IPS-15b (cell line): Measurements from ENCODE around the gene PDHX.

Experiments
- H3K27me3 ChIP-seq: one replicate; pipeline ENCODE4 v1.6.1; 2013; ENCODE audit warnings: low read length; ENCODE audit not compliant: control insufficient read depth, insufficient read depth
- H3K36me3 ChIP-seq: one replicate; pipeline ENCODE4 v1.6.1; 2013; ENCODE audit warnings: low read length; ENCODE audit not compliant: control insufficient read depth, insufficient read depth
- H3K4me1 ChIP-seq: one replicate; pipeline ENCODE4 v1.6.1; 2013; ENCODE audit warnings: mild to moderate bottlenecking, low read length; ENCODE audit not compliant: control insufficient read depth, insufficient read depth
- H3K4me3 ChIP-seq: one replicate; pipeline ENCODE4 v1.5.1; 2013; ENCODE audit warnings: low read depth, low read length
- H3K9ac ChIP-seq: one replicate; pipeline ENCODE4 v1.6.1; 2013; ENCODE audit warnings: low read depth, mild to moderate bottlenecking, low read length
- H3K9me3 ChIP-seq: one replicate; pipeline ENCODE4 v1.6.1; 2013; ENCODE audit warnings: mild to moderate bottlenecking, low read length; ENCODE audit not compliant: control insufficient read depth, insufficient read depth

PDHX gene

DNA sequence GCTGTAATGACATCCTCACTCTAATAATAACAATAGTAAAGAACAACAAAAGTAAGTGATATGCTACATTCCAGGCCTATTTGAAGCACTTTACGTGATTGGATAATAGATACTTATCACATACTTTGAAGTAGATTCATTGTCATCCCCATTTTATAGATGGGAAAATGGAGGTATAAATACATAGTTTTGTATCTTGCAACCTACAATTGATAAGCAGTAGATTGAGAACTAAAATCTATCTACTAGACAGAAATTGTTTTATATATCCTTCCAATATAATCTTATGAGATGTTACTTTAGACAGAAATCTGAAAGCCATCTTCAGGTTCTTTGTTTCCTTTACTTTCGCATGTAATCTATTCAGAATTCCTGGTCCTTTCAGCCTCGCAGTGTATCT is 118.0 kb downstream of the PDHX start:
- Histone ChIP-seq H3K9ac (no peak overlapping the region), H3K36me3 (no peaks in the 10 kb centered on the region), H3K4me1 (peaks cover 4% of the 10 kb centered on the region), H3K9me3 (no peaks in the 10 kb centered on the region), H3K27me3 (no peaks in the 10 kb centered on the region), H3K4me3 (no peak overlapping the region)

DNA sequence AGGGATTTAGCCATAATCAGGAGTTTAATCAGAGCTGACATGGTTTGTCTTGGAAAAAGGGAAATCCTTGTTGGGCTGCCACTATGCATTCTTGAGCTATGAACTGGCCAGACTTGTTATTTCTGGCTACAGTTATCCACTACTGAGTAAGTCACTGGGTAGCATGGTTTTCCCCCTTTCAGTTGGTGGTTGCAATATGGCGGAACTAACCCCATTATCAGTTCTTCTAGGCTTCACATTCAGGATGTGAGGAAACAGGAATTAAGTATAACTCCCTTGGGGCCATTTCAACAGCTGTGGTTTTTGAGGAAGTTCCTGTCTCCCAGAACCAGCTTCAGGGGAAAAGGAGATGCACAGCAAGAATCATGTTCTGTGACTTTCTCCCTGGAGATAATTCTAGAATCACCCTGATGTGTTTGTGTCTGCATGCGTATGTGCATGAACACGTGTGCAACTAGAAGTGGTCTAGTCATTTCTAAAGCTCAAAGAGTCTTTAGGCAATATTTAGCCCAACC is 119.5 kb downstream of the PDHX start:
- H3K4me1 ChIP-seq = no peaks in the 10 kb centered on the region
- no peaks in the 10 kb centered on the region for H3K9me3 ChIP-seq
- H3K27me3 ChIP-seq = no peaks in the 10 kb centered on the region
- no peaks in the 10 kb centered on the region for H3K36me3 ChIP-seq
- no peak overlapping the region for H3K9ac ChIP-seq
- no peak overlapping the region for H3K4me3 ChIP-seq

DNA sequence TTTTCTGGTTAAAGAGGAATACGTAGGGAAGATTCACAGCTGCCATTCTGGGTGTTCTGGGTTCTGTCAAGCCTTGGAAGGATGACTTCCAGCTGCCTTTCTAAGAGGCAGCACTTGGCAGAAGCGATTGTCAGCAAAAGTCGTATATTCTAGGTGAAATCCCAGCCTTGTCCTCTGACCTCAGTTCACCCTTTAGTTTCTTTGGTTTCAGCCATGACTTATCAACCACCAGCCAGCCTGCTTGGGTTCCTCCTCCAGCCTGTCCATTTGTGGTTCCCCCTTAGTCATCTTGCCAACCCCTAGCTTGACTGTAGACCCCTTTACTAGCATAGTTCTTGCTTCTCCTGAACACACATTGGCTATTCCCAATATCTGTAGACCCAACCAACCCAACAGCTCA is 120.2 kb downstream of the PDHX start:
- H3K4me1 ChIP-seq = no peaks in the 10 kb centered on the region
- no peaks in the 10 kb centered on the region for H3K36me3 ChIP-seq
- no peak overlapping the region for H3K4me3 ChIP-seq
- H3K9me3 ChIP-seq = no peaks in the 10 kb centered on the region
- H3K9ac ChIP-seq = no peak overlapping the region
- H3K27me3 ChIP-seq = no peaks in the 10 kb centered on the region

DNA sequence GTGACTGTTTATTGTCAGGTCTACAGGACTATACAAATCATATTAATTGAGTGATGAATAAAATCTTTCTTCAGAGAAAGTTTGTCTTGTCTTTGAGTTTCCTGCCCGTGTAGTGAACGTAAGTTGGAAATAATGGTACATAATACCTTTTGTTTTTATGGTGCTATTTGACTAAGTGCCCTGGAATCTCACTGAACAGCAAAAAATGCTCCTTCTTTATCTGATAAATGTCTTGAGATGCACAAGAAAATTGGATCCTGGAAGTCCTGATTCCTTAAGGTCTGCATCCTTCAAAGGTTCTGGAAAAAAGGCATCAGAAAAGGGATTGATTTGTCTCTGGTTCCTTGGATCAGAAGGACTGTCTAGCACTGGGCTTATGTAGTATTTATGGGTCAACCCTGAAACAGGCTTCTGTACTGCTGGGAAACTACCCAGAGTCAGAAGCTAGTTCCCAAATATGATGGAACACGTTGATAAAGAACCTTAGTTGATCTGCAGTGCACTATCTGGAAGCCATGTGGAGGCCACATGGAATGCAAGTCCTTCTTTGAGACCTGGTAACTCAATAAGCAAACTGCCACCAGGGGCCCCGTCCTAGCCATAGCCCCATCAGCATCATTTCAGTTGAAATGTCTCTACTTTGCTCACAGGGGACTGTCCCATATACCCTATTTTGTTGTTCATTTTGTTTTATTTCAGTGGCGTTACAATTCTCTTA is 122.0 kb downstream of the PDHX start:
- H3K4me1 ChIP-seq = no peaks in the 10 kb centered on the region

DNA sequence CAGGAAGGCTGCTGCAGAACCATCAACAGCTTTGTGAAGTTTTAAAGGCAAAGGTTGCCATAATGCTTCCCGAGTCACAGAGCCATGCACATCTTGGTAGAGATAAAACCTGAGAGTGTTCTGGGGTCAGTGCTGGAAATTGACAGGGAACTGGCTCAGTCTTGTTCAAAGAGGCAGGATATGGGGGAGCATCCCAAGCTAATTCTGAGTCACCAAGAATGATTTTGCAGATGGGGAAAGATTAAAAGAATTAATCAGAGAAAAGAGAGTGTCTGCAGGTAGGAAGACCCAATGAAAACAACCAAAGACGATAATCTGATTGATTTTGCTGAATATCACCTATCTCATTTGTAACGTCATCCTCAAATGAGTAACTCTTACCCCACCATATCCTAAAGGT is 122.7 kb downstream of the PDHX start:
- Histone ChIP-seq H3K9me3 (no peaks in the 10 kb centered on the region), H3K4me1 (no peaks in the 10 kb centered on the region), H3K36me3 (no peaks in the 10 kb centered on the region), H3K4me3 (no peak overlapping the region), H3K9ac (no peak overlapping the region), H3K27me3 (no peaks in the 10 kb centered on the region)

More for the DNA sequence above, 122.0 kb downstream of the PDHX start:
- Histone ChIP-seq H3K36me3 (no peaks in the 10 kb centered on the region), H3K9me3 (no peaks in the 10 kb centered on the region), H3K4me3 (no peak overlapping the region), H3K27me3 (no peaks in the 10 kb centered on the region), H3K9ac (no peak overlapping the region)

DNA sequence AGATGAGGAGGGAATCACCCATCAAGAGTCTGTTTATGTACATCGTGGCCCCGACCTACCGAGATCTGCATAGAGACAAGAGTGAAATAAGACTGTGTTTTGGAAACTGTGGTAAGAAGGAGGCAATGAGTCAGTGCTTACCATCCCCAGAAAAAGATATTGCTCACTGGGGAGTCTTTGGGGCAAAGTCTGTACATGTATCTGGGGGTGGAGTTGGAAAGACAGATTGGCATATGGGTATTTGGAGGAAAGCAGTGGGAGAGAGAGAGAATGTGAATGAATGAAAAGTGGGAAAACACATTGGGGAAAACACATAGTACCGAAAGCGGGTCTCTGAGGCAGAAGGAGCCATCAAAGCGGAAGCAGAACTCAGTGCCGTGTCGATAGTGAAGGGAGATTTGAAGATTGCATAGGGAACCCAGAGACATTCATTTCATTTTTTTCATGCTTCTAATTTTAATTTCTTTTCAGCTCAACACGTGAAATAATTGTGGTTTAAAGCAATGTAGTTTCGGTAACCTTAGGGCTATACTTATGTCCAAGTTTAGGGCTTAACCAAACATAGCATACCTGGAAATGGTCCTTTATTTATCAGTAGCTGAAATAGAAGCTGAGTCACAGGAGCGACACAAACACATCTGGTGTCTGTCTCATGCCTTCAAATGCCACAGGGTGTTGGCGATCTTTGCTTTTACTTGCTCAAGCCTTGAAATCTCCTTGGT is 124.0 kb downstream of the PDHX start:
- Histone ChIP-seq H3K9ac (no peak overlapping the region), H3K4me3 (no peak overlapping the region), H3K9me3 (no peaks in the 10 kb centered on the region), H3K4me1 (no peaks in the 10 kb centered on the region), H3K27me3 (no peaks in the 10 kb centered on the region), H3K36me3 (no peaks in the 10 kb centered on the region)

DNA sequence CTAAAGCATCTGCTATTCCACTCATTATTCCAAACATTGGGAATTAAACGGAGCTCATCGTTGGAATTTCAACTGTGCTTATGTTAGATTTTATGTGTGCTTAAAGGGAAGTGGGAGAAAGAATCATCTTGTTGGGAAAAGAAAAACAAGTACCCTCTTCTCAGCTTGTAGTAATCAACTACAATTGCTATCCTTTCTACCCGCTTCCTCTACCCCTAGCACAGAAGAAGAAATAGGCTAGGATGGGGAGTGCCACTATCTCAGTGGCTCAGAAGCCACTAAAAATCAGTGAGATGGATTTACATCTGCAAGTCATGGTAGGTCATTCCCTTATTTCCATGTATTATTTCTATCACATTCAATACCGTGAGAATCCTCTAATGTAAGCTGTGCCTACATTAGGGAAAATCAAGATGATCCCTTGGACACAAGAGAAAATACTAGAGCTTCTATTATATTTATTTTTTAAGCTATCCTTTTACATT is 124.7 kb downstream of the PDHX start:
- no peaks in the 10 kb centered on the region for H3K4me1 ChIP-seq
- no peak overlapping the region for H3K9ac ChIP-seq
- H3K27me3 ChIP-seq = no peaks in the 10 kb centered on the region
- no peaks in the 10 kb centered on the region for H3K9me3 ChIP-seq
- no peak overlapping the region for H3K4me3 ChIP-seq
- no peaks in the 10 kb centered on the region for H3K36me3 ChIP-seq

DNA sequence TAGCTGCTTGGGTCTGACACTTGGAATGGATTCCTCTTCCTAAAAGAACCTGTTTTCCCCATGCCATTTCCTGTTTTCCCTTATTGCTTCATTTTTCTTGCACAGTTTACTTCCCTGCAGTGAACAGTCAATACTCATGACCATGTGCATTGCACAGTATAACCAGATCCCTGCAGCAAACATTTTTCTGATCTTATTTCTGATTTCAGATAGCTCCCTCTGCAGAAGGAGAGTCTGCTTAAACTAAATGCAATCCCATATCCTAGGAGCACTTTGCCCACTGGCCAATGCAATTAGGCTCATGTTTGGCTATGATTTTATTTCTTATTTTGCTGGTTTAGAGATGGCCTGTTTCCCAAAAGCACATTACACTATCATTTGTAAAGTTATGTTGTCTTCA is 125.8 kb downstream of the PDHX start:
- H3K4me3 ChIP-seq = no peak overlapping the region
- no peaks in the 10 kb centered on the region for H3K36me3 ChIP-seq
- H3K9ac ChIP-seq = no peak overlapping the region
- no peaks in the 10 kb centered on the region for H3K4me1 ChIP-seq
- no peaks in the 10 kb centered on the region for H3K9me3 ChIP-seq
- H3K27me3 ChIP-seq = no peaks in the 10 kb centered on the region

DNA sequence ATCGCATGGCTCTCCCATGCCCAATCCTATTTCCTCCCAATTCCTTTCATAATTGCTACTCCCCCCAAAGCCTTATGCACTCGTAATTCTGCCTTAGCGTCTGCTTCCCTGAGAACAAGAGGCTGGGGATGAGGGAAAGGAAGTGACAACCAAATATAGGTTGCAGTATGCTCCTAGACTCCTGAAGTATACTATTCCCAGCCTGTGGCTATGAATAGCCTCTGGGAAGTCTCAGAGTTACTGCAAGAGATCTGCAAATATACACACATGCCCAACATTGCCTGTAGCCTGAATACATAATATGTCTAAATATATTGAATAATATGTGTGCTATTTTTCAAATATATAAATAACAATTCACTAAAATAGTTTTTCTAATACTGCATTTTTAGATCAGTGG is 126.5 kb downstream of the PDHX start:
- H3K9ac ChIP-seq = no peak overlapping the region

DNA sequence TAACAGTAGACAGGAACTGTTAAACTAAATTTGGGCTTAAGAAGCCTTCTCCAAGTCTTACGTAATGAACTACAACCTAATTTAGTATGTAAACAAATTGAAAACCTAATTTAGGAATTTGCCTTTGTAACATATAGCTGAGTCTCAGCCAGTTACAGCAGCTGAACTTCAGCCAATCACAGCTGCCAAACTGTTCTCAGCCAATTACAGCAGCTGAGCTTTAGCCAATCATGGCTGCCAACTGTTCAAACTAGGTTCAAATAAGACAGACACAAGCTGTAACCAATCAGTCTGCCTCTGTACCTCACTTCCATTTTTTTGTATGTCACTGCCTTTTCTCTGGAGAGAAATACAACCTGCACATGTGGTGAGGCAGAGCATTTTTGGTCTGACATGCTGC is 127.5 kb downstream of the PDHX start:
- no peak overlapping the region for H3K4me3 ChIP-seq
- no peaks in the 10 kb centered on the region for H3K4me1 ChIP-seq
- H3K9me3 ChIP-seq = no peaks in the 10 kb centered on the region
- no peak overlapping the region for H3K9ac ChIP-seq
- no peaks in the 10 kb centered on the region for H3K36me3 ChIP-seq
- no peaks in the 10 kb centered on the region for H3K27me3 ChIP-seq

More for the DNA sequence above, 126.5 kb downstream of the PDHX start:
- no peaks in the 10 kb centered on the region for H3K9me3 ChIP-seq
- no peaks in the 10 kb centered on the region for H3K36me3 ChIP-seq
- no peaks in the 10 kb centered on the region for H3K4me1 ChIP-seq
- H3K27me3 ChIP-seq = no peaks in the 10 kb centered on the region
- H3K4me3 ChIP-seq = no peak overlapping the region

DNA sequence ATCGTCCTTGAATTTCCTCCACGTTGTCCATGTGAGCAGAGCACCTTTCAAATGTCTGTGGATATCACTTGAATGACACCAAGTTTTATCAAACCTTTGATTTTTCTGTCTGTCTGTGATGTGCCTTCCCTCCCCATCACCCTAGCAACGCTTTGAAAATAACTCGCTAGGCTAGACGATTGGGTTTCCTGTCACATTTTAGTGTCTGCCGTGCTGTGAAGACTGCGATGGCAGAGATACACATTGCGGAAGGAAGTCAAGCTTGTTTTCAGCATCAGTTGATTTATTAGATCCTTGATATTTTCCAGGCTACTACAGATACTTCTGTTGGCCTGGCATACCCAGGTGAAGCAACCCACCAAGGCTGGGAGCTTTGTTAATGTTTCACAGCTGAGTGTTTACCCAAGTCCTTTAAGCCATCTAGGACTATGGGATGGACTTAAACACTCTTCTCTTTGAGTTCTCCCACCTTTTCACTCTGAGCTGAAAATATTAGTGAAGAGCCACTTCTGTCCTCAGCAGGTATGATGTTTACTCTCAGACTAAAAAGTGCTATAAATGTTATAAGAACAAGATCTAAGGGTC is 128.9 kb downstream of the PDHX start:
- Histone ChIP-seq H3K4me3 (no peak overlapping the region), H3K4me1 (no peaks in the 10 kb centered on the region), H3K9me3 (no peaks in the 10 kb centered on the region), H3K27me3 (no peaks in the 10 kb centered on the region), H3K36me3 (no peaks in the 10 kb centered on the region), H3K9ac (no peak overlapping the region)
